Measurements from ENCODE around the gene ORC6. TPM values are rescaled to one million over a fixed set of nuclear protein-coding genes. Genes with fewer than 3 reads are reported as not detected.

The ORC6 gene
- total RNA-seq, 1 donor from 2014 or later = 0.78 TPM

GRCh38 chr16:46714797-46715591, 25.5 kb downstream of the ORC6 start:
- Histone ChIP-seq H3K36me3 (no peaks in the 10 kb centered on the region), H3K4me3 (no peak overlapping the region), H3K4me1 (no peaks in the 10 kb centered on the region), H3K9me3 (no peaks in the 10 kb centered on the region), H3K27ac (no peak overlapping the region), H3K27me3 (no peaks in the 10 kb centered on the region)
- no peak for DNase-seq
- no peak for TF ChIP-seq CTCF (IDR thresholded peaks at IDR 0.05)
- no peak for ATAC-seq
- intact Hi-C loops (cut with DNase I) = no loop called here

GRCh38 chr16:46715769-46716305, 26.4 kb downstream of the ORC6 start:
- TF ChIP-seq CTCF (IDR thresholded peaks at IDR 0.05) = no peak
- H3K36me3 ChIP-seq = no peaks in the 10 kb centered on the region
- DNase-seq (no peak), ATAC-seq (no peak)
- H3K27ac ChIP-seq = no peak overlapping the region
- intact Hi-C loops (cut with DNase I) = no loop called here
- H3K9me3 ChIP-seq = no peaks in the 10 kb centered on the region
- H3K4me3 ChIP-seq = no peak overlapping the region
- H3K27me3 ChIP-seq = no peaks in the 10 kb centered on the region
- no peaks in the 10 kb centered on the region for H3K4me1 ChIP-seq

GRCh38 chr16:46717692-46718091, 28.2 kb downstream of the ORC6 start:
- no peaks in the 10 kb centered on the region for H3K27me3 ChIP-seq
- DNase-seq (no peak), ATAC-seq (no peak)
- H3K4me3 ChIP-seq = no peak overlapping the region
- intact Hi-C loops (cut with DNase I) = no loop called here
- no peak for TF ChIP-seq CTCF (IDR thresholded peaks at IDR 0.05)
- H3K9me3 ChIP-seq = no peaks in the 10 kb centered on the region
- H3K4me1 ChIP-seq = no peaks in the 10 kb centered on the region
- no peaks in the 10 kb centered on the region for H3K36me3 ChIP-seq
- H3K27ac ChIP-seq = no peak overlapping the region

GRCh38 chr16:46718214-46718613, 28.8 kb downstream of the ORC6 start:
- H3K27ac ChIP-seq = no peak overlapping the region
- H3K36me3 ChIP-seq = no peaks in the 10 kb centered on the region
- DNase-seq (no peak), ATAC-seq (no peak)
- no peak overlapping the region for H3K4me3 ChIP-seq
- no peaks in the 10 kb centered on the region for H3K9me3 ChIP-seq
- no peak for TF ChIP-seq CTCF (IDR thresholded peaks at IDR 0.05)
- H3K4me1 ChIP-seq = no peaks in the 10 kb centered on the region
- intact Hi-C loops (cut with DNase I) = no loop called here
- H3K27me3 ChIP-seq = no peaks in the 10 kb centered on the region

GRCh38 chr16:46719528-46719927, 30.1 kb downstream of the ORC6 start:
- Histone ChIP-seq H3K27ac (no peak overlapping the region), H3K27me3 (no peaks in the 10 kb centered on the region), H3K36me3 (no peaks in the 10 kb centered on the region), H3K9me3 (no peaks in the 10 kb centered on the region), H3K4me3 (no peak overlapping the region), H3K4me1 (no peaks in the 10 kb centered on the region)
- no peak for DNase-seq
- ATAC-seq = no peak
- TF ChIP-seq CTCF (IDR thresholded peaks at IDR 0.05) = no peak
- intact Hi-C loops (cut with DNase I) = no loop called here

Data from upper lobe of right lung (tissue), 1 donor.